Loucy (cell line): ENCODE results near the gene ZNF484.

ENCODE experiments used
- H2AFZ ChIP-seq: fragments of 200-600 bp; sonication (generic); 2 replicates; pipeline ENCODE4 v1.6.0; 2016; ENCODE audit warnings: antibody characterized with exemption, mild to moderate bottlenecking, low read length, moderate library complexity
- H3F3A ChIP-seq: fragments of 200-600 bp; 2 replicates; pipeline ENCODE4 v1.6.0; 2016; ENCODE audit warnings: antibody characterized with exemption, low read depth, mild to moderate bottlenecking
- H3K27me3 ChIP-seq: fragments of 200-600 bp; sonication (generic); 2 replicates; pipeline ENCODE4 v1.6.1; 2014; ENCODE audit warnings: low read length, mild to moderate bottlenecking; ENCODE audit not compliant: insufficient read depth, poor library complexity, severe bottlenecking
- H3K36me3 ChIP-seq: fragments of 200-600 bp; sonication (generic); 2 replicates; pipeline ENCODE4 v1.6.1; 2016; ENCODE audit warnings: low read length; ENCODE audit not compliant: insufficient read depth
- H3K4me1 ChIP-seq: fragments of 200-600 bp; sonication (generic); 2 replicates; pipeline ENCODE4 v1.5.1; 2014; ENCODE audit warnings: low read length, mild to moderate bottlenecking; ENCODE audit not compliant: insufficient read depth, poor library complexity, severe bottlenecking
- H3K4me2 ChIP-seq: fragments of 200-600 bp; sonication (generic); 2 replicates; pipeline ENCODE4 v1.6.0; 2014; ENCODE audit warnings: antibody characterized with exemption, low read length, low read depth, mild to moderate bottlenecking; ENCODE audit not compliant: poor library complexity, severe bottlenecking
- H3K4me3 ChIP-seq: fragments of 200-600 bp; sonication (generic); 2 replicates; pipeline ENCODE4 v1.5.1; 2014; ENCODE audit warnings: low read length, mild to moderate bottlenecking, mixed read lengths; ENCODE audit not compliant: poor library complexity, severe bottlenecking
- H3K79me2 ChIP-seq: fragments of 200-600 bp; sonication (generic); 2 replicates; pipeline ENCODE4 v1.6.1; 2014; ENCODE audit warnings: low read length; ENCODE audit not compliant: insufficient read depth
- H3K9ac ChIP-seq: fragments of 200-600 bp; sonication (generic); 2 replicates; pipeline ENCODE4 v1.6.0; 2014; ENCODE audit warnings: mild to moderate bottlenecking, low read depth, low read length, moderate library complexity; ENCODE audit not compliant: poor library complexity, severe bottlenecking
- H3K9me2 ChIP-seq: fragments of 200-600 bp; sonication (generic); replicated peaks from 2 replicates; pipeline ENCODE4 v1.6.1; 2016; ENCODE audit warnings: low read depth, low read length, mixed read lengths
- H3K9me3 ChIP-seq: fragments of 200-600 bp; sonication (generic); 2 replicates; pipeline ENCODE4 v1.6.1; 2014; ENCODE audit warnings: mild to moderate bottlenecking, antibody characterized with exemption, low read length, low read depth; ENCODE audit not compliant: insufficient read depth
- H4K20me1 ChIP-seq: fragments of 200-600 bp; sonication (generic); 2 replicates; pipeline ENCODE4 v1.6.0; 2014; ENCODE audit warnings: antibody characterized with exemption, low read length, mild to moderate bottlenecking; ENCODE audit not compliant: insufficient read depth, poor library complexity, severe bottlenecking
- CTCF ChIP-seq: fragments of 200-600 bp; sonication (generic); conservative IDR thresholded peaks from 2 replicates; pipeline ENCODE4 v1.5.1; 2014; ENCODE audit warnings: mild to moderate bottlenecking, antibody characterized with exemption, low read length
- EZH2phosphoT487 ChIP-seq: fragments of 200-600 bp; IDR thresholded peaks from 2 replicates; pipeline ENCODE4 v1.6.1; 2018; ENCODE audit warnings: antibody characterized with exemption, mild to moderate bottlenecking, moderate library complexity, borderline replicate concordance

Gene ZNF484

GRCh38 chr9:92795598-92796336 is 82.1 kb downstream of the ZNF484 start:
- no peaks in the 10 kb centered on the region for H3K9me3 ChIP-seq
- no peaks in the 10 kb centered on the region for H3K4me1 ChIP-seq
- no peaks in the 10 kb centered on the region for H3K36me3 ChIP-seq
- H3K4me2 ChIP-seq: no peak overlapping the region
- TF ChIP-seq CTCF: no peak
- no peak for TF ChIP-seq EZH2phosphoT487
- H2AFZ ChIP-seq: no peak overlapping the region
- H3K9me2 ChIP-seq: no peaks in the 10 kb centered on the region
- H3K27me3 ChIP-seq: no peaks in the 10 kb centered on the region
- no peaks in the 10 kb centered on the region for H4K20me1 ChIP-seq
- no peaks in the 10 kb centered on the region for H3K79me2 ChIP-seq
- H3K4me3 ChIP-seq: no peak overlapping the region
- H3K9ac ChIP-seq: no peak overlapping the region
- H3F3A ChIP-seq: no peaks in the 10 kb centered on the region
